CD4-positive, CD25-positive, alpha-beta regulatory T cell (primary cell): ENCODE measurements around the gene NOP14. TPM values are rescaled to one million over a fixed set of nuclear protein-coding genes. Genes with fewer than 3 reads are reported as not detected.
"Not testable (repeated sequence)": the region's sequence is repeated elsewhere in the genome, so short reads cannot be mapped to it uniquely, and the experiment has no call there.

ENCODE experiments used
- ATAC-seq, 2 donors: fragments of 150-1000 bp; cut with Tn5 transposase; one replicate each; pipeline ENCODE4 v1.10.0; 2021; ENCODE audit warnings: low read depth in 2 of 2, moderate number of reproducible peaks in 2 of 2, moderate library complexity in 1 of 2
- DNase-seq, 3 donors: peaks; one replicate each; pipeline versions ENCODE4 v3.0.0 to v3.0.0-alpha.2; 2012 to 2022; ENCODE audit warnings: mixed read lengths in 1 of 3
- H3K27ac ChIP-seq: one replicate; pipeline ENCODE4 v1.7.0; 2013; ENCODE audit warnings: mild to moderate bottlenecking, low read length; ENCODE audit not compliant: insufficient read depth, poor library complexity, severe bottlenecking
- H3K27me3 ChIP-seq: one replicate; pipeline ENCODE4 v1.7.0; 2013; ENCODE audit warnings: low read length; ENCODE audit not compliant: control insufficient read depth, insufficient read depth
- H3K36me3 ChIP-seq: one replicate; pipeline ENCODE4 v1.7.0; 2013; ENCODE audit warnings: mild to moderate bottlenecking, low read length, moderate library complexity; ENCODE audit not compliant: control insufficient read depth, insufficient read depth
- H3K4me1 ChIP-seq: 2 replicates; pipeline ENCODE4 v1.7.0; 2013; ENCODE audit warnings: mild to moderate bottlenecking, low read length; ENCODE audit not compliant: insufficient read depth, control insufficient read depth, poor library complexity, severe bottlenecking
- H3K4me3 ChIP-seq: one replicate; pipeline ENCODE4 v1.7.0; 2013; ENCODE audit warnings: low read depth, mild to moderate bottlenecking, low read length, moderate library complexity
- H3K9me3 ChIP-seq, 2 experiments: 1 replicate in 1 of 2; 2 replicates in 1 of 2; pipeline ENCODE4 v1.7.0; 2013; ENCODE audit warnings: low read length in 2 of 2, mild to moderate bottlenecking in 1 of 2, moderate library complexity in 1 of 2; ENCODE audit not compliant: control insufficient read depth in 2 of 2
- H3K27ac Mint-ChIP-seq, 3 donors: one replicate each; pipeline ENCODE4 v1.8.0; 2020 to 2022; ENCODE audit warnings: mild to moderate bottlenecking in 3 of 3, mixed read lengths in 3 of 3, moderate library complexity in 2 of 3
- H3K27me3 Mint-ChIP-seq: one replicate; pipeline ENCODE4 v1.8.0; 2022; ENCODE audit warnings: mild to moderate bottlenecking, mixed read lengths
- H3K36me3 Mint-ChIP-seq: one replicate; pipeline ENCODE4 v1.8.0; 2020; ENCODE audit warnings: mixed read lengths
- H3K4me1 Mint-ChIP-seq, 4 donors: one replicate each; pipeline ENCODE4 v1.8.0; 2020 to 2022; ENCODE audit warnings: mixed read lengths in 4 of 4, mild to moderate bottlenecking in 1 of 4
- H3K4me3 Mint-ChIP-seq, 4 donors: one replicate each; pipeline ENCODE4 v1.8.0; 2020 to 2022; ENCODE audit warnings: mild to moderate bottlenecking in 4 of 4, mixed read lengths in 4 of 4, moderate library complexity in 3 of 4
- H3K9me3 Mint-ChIP-seq, 7 donors: one replicate each; pipeline ENCODE4 v1.8.0; 2020 to 2022; ENCODE audit warnings: mixed read lengths in 7 of 7, mild to moderate bottlenecking in 3 of 7, moderate library complexity in 2 of 7
- polyA plus RNA-seq, 4 donors: library from polyadenylated mRNA; unstranded; fragments of 300-500 nt; fragmentation: Illumina TruSeq; gene quantifications; one replicate each; pipeline ENCODE4 v1.2.3, GENCODE V29; 2021
- total RNA-seq: library from RNA; stranded (reverse); gene quantifications from one replicate; pipeline ENCODE4 v1.2.3, GENCODE V29; 2022

The NOP14 gene
- total and polyA plus RNA-seq, 5 donors from 2014 or later, result 7.6 to 25.8 (median 10.7) TPM

GRCh38 chr4:2918714-2919113, 44.5 kb downstream of the NOP14 start:
- H3K36me3 ChIP-seq, result peaks cover 38% of the 10 kb centered on the region
- Mint-ChIP-seq H3K27ac (peak overlapping the region in 2 of 3 donors; percentile 65 to 84), H3K36me3 (peaks cover 56% of the 10 kb centered on the region), H3K4me3 (peak overlapping the region in 1 of 4 donors; percentile 22), H3K4me1 (peaks cover 25 to 61% (median 53%) of the 10 kb centered on the region in 4 donors)
- not testable (repeated sequence) for ATAC-seq, H3K9me3 Mint-ChIP-seq, H3K27me3 ChIP-seq, H3K27ac ChIP-seq, H3K27me3 Mint-ChIP-seq, H3K9me3 ChIP-seq, DNase-seq, H3K4me3 ChIP-seq
- peaks cover 18% of the 10 kb centered on the region for H3K4me1 ChIP-seq

DNA sequence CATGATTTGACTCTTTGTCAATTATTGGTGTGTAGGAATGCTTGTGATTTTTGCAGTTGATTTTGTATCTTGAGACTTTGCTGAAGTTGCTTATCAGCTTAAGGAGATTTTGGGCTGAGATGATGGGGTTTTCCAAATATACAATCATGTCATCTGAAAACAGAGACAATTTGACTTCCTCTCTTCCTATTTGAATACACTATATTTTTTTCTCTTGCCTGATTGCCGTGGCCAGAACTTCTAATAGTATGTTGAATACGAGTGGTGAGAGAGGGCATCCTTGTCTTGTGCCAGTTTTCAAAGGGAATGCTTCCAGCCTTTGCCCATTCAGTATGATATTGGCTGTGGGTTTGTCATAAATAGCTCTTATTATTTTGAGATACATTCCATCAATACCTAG, 44.9 kb downstream of the NOP14 start:
- peaks cover 15% of the 10 kb centered on the region for H3K4me1 ChIP-seq
- H3K4me3 ChIP-seq, H3K9me3 Mint-ChIP-seq, H3K27me3 Mint-ChIP-seq, H3K9me3 ChIP-seq, H3K27me3 ChIP-seq, H3K27ac ChIP-seq, ATAC-seq, DNase-seq: not testable (repeated sequence)
- Mint-ChIP-seq H3K4me3 (peak overlapping the region in 1 of 4 donors; percentile 22), H3K36me3 (peaks cover 52% of the 10 kb centered on the region), H3K27ac (peak overlapping the region; percentile 7 to 84 (median 65)), H3K4me1 (peaks cover 25 to 57% (median 49%) of the 10 kb centered on the region in 4 donors)
- H3K36me3 ChIP-seq, result peaks cover 40% of the 10 kb centered on the region

- not testable (repeated sequence) for H3K9me3 Mint-ChIP-seq, H3K27me3 Mint-ChIP-seq, H3K27ac ChIP-seq, H3K27me3 ChIP-seq, H3K4me3 ChIP-seq, DNase-seq, H3K4me3 Mint-ChIP-seq, H3K9me3 ChIP-seq, H3K4me1 ChIP-seq, ATAC-seq
- peaks cover 16 to 42% (median 38%) of the 10 kb centered on the region in 4 donors for H3K4me1 Mint-ChIP-seq
- peak overlapping the region in 2 of 3 donors; percentile 34 to 92 for H3K27ac Mint-ChIP-seq
- peaks cover 49% of the 10 kb centered on the region for H3K36me3 Mint-ChIP-seq
- H3K36me3 ChIP-seq, result peaks cover 48% of the 10 kb centered on the region
Observed at GRCh38 chr4:2916696-2917095, 46.5 kb downstream of the NOP14 start.

GRCh38 chr4:2915789-2916188, 47.4 kb downstream of the NOP14 start:
- no peak overlapping the region for H3K4me3 ChIP-seq
- DNase-seq (no peak), ATAC-seq (no peak)
- H3K9me3 ChIP-seq, result no peaks in the 10 kb centered on the region
- H3K36me3 ChIP-seq, result peaks cover 56% of the 10 kb centered on the region
- H3K27me3 Mint-ChIP-seq, result no peaks in the 10 kb centered on the region
- peaks cover 45% of the 10 kb centered on the region for H3K36me3 Mint-ChIP-seq
- no peak overlapping the region for H3K4me3 Mint-ChIP-seq
- no peaks in the 10 kb centered on the region for H3K27me3 ChIP-seq
- H3K9me3 Mint-ChIP-seq, result peaks cover 0 to 5% (median 0%) of the 10 kb centered on the region in 7 donors
- H3K4me1 Mint-ChIP-seq, result peaks cover 13 to 35% (median 33%) of the 10 kb centered on the region in 4 donors
- no peak overlapping the region for H3K27ac Mint-ChIP-seq
- no peaks in the 10 kb centered on the region for H3K4me1 ChIP-seq
- no peak overlapping the region for H3K27ac ChIP-seq

- no peaks in the 10 kb centered on the region for H3K4me1 ChIP-seq
- DNase-seq, result no peak
- no peak overlapping the region for H3K4me3 ChIP-seq
- peaks cover 9 to 24% (median 22%) of the 10 kb centered on the region in 4 donors for H3K4me1 Mint-ChIP-seq
- H3K27ac Mint-ChIP-seq, result peak overlapping the region in 1 of 3 donors; percentile 6
- H3K27me3 ChIP-seq, result no peaks in the 10 kb centered on the region
- H3K36me3 Mint-ChIP-seq, result peaks cover 38% of the 10 kb centered on the region
- ATAC-seq, result no peak
- H3K36me3 ChIP-seq, result peaks cover 63% of the 10 kb centered on the region
- H3K9me3 Mint-ChIP-seq, result peaks cover 0 to 2% (median 0%) of the 10 kb centered on the region in 7 donors
- no peak overlapping the region for H3K27ac ChIP-seq
- H3K4me3 Mint-ChIP-seq, result no peak overlapping the region
- no peaks in the 10 kb centered on the region for H3K27me3 Mint-ChIP-seq
- H3K9me3 ChIP-seq, result no peaks in the 10 kb centered on the region
Observed at GRCh38 chr4:2914256-2915126, 48.7 kb downstream of the NOP14 start.

DNA sequence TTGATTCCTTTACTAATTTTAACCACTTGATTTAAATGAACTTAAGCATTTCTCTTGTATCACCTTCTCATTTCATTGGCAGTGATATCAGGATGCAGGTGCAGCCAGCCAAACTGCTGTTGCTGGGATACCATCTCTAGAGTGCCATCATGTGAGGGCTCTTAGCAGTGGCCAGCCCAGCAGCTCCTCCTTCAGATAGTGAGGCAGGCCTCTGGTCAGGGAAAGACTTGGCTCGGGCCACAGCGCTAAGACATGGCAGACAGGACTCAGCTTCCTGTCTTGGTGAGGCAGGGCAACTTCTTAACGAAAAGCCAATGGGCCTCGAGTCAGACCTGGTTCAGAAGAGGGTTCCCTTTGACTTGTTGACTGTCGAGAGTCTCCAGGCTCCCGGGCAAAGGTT, 50.0 kb downstream of the NOP14 start:
- ATAC-seq (no peak), DNase-seq (no peak)
- Histone ChIP-seq H3K9me3 (no peaks in the 10 kb centered on the region), H3K4me3 (no peak overlapping the region), H3K36me3 (peaks cover 76% of the 10 kb centered on the region), H3K4me1 (no peaks in the 10 kb centered on the region), H3K27ac (no peak overlapping the region), H3K27me3 (no peaks in the 10 kb centered on the region)
- Mint-ChIP-seq H3K4me1 (peaks cover 5 to 18% (median 14%) of the 10 kb centered on the region in 4 donors), H3K9me3 (peaks cover 0 to 2% (median 0%) of the 10 kb centered on the region in 7 donors), H3K27me3 (no peaks in the 10 kb centered on the region), H3K4me3 (no peak overlapping the region), H3K36me3 (peaks cover 38% of the 10 kb centered on the region), H3K27ac (no peak overlapping the region)

- H3K9me3 ChIP-seq, result no peaks in the 10 kb centered on the region
- H3K27ac Mint-ChIP-seq, result no peak overlapping the region
- H3K27me3 Mint-ChIP-seq, result no peaks in the 10 kb centered on the region
- no peak for ATAC-seq
- no peak overlapping the region for H3K4me3 ChIP-seq
- H3K27ac ChIP-seq, result no peak overlapping the region
- peaks cover 29% of the 10 kb centered on the region for H3K36me3 Mint-ChIP-seq
- peaks cover 83% of the 10 kb centered on the region for H3K36me3 ChIP-seq
- DNase-seq, result no peak
- H3K9me3 Mint-ChIP-seq, result no peaks in the 10 kb centered on the region
- H3K4me1 Mint-ChIP-seq, result peaks cover 0 to 7% (median 4%) of the 10 kb centered on the region in 4 donors
- peaks cover 2% of the 10 kb centered on the region for H3K4me1 ChIP-seq
- H3K4me3 Mint-ChIP-seq, result no peak overlapping the region
- H3K27me3 ChIP-seq, result no peaks in the 10 kb centered on the region
Observed at GRCh38 chr4:2911868-2912267, 51.3 kb downstream of the NOP14 start.
